ENCODE data around the gene VWA2.

VWA2 gene

GRCh38 chr10:114340816-114341215, 101.8 kb downstream of the VWA2 start:
- CTCF ChIA-PET, result interaction anchor here (0.5 to 1.2 kb wide), 2 partner anchors 37 to 175 kb away, joined by 3 read pairs; no protein-coding TSS in a partner anchor
- TF ChIP-seq, protein P1, sequence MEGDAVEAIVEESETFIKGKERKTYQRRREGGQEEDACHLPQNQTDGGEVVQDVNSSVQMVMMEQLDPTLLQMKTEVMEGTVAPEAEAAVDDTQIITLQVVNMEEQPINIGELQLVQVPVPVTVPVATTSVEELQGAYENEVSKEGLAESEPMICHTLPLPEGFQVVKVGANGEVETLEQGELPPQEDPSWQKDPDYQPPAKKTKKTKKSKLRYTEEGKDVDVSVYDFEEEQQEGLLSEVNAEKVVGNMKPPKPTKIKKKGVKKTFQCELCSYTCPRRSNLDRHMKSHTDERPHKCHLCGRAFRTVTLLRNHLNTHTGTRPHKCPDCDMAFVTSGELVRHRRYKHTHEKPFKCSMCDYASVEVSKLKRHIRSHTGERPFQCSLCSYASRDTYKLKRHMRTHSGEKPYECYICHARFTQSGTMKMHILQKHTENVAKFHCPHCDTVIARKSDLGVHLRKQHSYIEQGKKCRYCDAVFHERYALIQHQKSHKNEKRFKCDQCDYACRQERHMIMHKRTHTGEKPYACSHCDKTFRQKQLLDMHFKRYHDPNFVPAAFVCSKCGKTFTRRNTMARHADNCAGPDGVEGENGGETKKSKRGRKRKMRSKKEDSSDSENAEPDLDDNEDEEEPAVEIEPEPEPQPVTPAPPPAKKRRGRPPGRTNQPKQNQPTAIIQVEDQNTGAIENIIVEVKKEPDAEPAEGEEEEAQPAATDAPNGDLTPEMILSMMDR (conservative IDR thresholded peaks at IDR 0.05; ENCODE audit: low read depth), result no peak
- H3K27ac ChIP-seq, result no peak overlapping the region
- POLR2A ChIA-PET (ENCODE audit: low non-redundant PET), result no interaction called here
- no peak for DNase-seq (ENCODE audit: low spot score)

Data from RWPE1 (cell line).